NCI-H524 (cell line): ENCODE measurements around the gene COPZ1.
"Not testable (repeated sequence)": the region's sequence is repeated elsewhere in the genome, so short reads cannot be mapped to it uniquely, and the experiment has no call there.

Source experiments
- DNase-seq, 2 experiments: peaks; one replicate each; lab custom pipeline; 2025; lab: John Stamatoyannopoulos, UW

COPZ1 gene

GRCh38 chr12:54294152-54294952 lies 30.6 kb upstream of the COPZ1 start:
- no peak for DNase-seq

- DNase-seq, result no peak
These were observed 29.9 kb upstream of the COPZ1 start for GRCh38 chr12:54294953-54295566.

DNA sequence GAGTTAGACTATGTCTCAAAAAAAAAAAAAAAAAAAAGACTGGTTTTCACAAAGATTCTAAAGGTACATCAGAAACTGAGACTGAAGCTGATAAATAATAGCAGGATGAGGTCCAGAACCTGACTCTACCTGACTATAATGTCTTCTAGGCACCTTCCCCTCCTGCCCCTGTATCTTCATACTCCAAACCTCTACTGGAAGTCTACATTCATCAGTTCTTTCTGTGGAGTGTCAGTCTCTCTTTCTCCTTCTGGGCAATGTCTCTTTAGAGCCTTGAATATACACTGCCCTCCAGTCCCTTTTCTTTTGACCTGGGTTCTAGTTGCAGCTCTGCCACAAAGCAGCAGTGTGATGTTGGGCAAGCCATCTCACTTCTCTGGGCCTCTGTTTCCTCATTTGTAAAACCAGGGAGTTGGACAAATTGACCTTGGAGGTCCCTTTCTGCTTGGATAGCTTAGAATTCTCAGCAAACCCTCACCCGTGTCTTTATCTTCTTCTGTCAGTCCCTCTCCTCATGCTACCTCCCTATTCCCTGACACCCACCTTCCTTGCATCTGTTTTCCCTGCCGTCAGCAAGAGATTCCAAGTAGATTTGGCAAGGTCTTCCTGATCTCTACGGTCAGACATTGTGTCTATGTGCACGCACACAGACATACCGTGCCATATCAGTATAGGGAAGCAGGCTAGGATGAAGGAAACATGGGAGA lies 28.4 kb upstream of the COPZ1 start:
- DNase-seq, result no peak

- no peak for DNase-seq
These were observed 26.0 kb upstream of the COPZ1 start for GRCh38 chr12:54298904-54299303.

DNA sequence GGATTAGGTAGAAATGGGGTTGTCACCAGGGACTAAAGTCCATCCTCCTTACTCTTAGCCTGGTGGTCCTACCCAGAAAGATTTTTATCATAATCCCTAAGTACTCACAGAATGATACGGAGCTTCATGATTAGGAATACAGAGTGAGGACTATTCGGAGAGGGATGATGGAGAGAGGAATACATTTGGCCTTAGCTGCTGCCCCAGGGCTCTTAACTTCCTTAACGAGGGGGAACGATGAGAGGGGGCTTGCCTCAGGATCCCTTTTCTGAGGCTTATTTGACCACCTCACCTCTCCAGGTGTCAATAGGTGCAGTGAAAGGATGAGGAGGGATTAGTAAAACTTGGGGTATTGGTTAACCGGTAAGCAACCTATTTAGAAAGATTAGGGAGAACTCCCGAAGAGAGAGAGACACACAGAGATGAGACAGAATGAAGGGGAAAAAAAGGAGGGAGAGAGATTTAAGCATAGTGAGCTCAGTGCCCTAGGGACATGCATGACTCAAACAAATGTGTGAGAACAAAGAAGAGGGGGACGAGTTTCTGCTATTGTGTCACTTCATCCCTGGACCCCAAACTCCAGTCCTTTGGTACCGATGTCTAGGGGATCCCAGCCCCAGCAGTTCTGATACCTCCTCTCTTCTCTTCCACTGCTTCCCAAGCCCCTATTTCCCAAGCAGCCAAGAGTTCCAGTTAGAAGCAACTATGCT lies 25.3 kb upstream of the COPZ1 start:
- no peak for DNase-seq

- DNase-seq, result no peak
These were observed 24.7 kb upstream of the COPZ1 start for GRCh38 chr12:54300225-54300731.

GRCh38 chr12:54300732-54301427 lies 24.1 kb upstream of the COPZ1 start, which contains the start of gene NFE2:
Gene NFE2, minus strand, starts transcription at chr12:54301015. Its CDS starts 5,767 bp downstream, at chr12:54295248.
- peak in 1 of 2 experiments; percentile 45 for DNase-seq

- DNase-seq, result no peak
These were observed 23.4 kb upstream of the COPZ1 start for GRCh38 chr12:54301428-54302048.

GRCh38 chr12:54303640-54304039 lies 21.3 kb upstream of the COPZ1 start:
- no peak for DNase-seq

DNA sequence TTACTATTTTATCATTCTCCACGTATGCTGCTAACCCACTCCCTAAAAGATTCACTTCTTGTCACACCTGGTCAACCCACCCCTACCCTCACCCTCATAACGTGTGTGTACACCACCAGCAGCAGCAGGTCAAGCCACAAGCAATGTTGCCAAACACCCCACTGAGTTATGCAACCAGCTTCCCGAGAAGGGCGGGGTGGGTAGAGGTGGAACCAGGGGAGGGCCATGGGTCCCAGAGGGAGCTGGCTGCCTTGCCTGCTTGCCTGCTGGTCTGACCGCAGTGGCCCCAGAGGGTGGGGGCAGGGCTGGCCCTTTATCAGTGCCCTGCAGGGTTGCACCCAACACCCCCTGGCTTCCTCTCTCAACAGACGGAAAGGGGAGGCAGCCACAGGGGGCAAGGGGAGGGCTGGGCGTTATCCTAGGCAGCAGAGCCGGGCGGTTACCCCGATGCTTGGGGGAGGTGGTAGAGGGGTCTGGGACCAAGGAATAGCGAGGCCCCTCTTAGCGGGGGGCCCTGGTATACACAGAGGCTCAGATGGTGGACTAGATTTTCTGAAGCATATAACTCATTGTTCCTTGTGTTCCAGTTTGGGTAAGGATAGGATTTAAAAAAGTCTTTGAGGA lies 20.6 kb upstream of the COPZ1 start:
- no peak for DNase-seq

- DNase-seq, result no peak
These were observed 17.8 kb upstream of the COPZ1 start for GRCh38 chr12:54306925-54307741.

DNA sequence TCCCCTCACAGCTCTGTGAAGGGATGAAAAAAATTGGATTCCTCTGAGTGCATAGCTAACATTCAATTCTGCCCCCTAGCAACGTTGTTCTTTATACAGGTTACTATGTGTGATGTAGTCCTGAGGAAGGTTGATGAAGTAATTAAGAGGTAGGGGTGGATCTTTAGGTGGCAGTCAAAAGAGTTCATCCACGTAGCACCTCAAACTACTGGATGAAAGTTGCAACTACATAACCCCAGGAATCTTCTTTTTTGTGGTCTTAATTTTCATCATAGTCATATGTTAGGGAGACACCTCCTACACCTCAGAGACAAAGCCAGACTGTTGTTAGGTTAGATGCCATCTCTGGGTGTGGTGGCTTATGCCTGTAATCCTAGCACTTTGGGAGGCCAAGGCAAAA lies 13.9 kb upstream of the COPZ1 start:
- no peak for DNase-seq

DNA sequence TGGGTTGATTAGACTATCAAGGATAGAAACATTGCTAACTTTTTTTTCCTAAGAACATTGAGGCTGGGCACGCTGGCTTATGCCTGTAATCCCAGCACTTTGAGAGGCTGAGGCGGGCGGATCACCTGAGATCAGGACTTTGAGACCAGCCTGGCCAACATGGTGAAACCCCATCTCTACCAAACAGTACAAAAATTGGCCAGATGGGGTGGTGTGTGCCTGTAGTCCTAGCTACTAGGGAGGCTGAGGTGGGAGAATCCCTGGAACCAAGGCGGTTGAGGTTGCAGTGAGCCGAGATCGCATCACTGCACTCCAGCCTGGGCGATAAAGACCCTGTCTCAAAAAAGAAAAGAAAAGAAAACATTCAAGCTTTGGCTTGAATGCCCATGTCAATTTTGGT lies 12.6 kb upstream of the COPZ1 start:
- DNase-seq, result not testable (repeated sequence)

DNA sequence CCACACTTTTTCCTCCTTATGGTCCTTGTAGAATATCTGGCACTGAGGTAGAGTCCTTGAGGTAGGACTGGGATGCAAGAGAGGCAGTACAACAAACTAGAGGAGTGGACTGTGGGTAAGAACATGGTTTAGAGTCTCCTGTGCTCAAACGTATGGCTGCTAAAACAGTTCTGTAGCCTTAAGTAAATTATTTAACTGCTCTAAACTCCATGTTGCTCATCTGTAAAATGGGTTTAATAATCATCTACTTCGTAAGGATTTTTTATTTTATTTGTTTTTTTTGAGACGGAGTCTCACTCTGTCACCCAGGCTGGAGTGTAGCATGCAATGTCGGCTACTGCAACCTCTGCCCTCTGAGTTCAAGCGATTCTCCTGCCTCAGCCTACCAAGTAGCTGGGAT lies 3.6 kb upstream of the COPZ1 start:
- DNase-seq, result no peak

GRCh38 chr12:54325442-54326109 lies 645 bp downstream of the COPZ1 start:
- DNase-seq, result not testable (repeated sequence)

- no peak for DNase-seq
These were observed 3.8 kb downstream of the COPZ1 start for GRCh38 chr12:54328595-54329337.

DNA sequence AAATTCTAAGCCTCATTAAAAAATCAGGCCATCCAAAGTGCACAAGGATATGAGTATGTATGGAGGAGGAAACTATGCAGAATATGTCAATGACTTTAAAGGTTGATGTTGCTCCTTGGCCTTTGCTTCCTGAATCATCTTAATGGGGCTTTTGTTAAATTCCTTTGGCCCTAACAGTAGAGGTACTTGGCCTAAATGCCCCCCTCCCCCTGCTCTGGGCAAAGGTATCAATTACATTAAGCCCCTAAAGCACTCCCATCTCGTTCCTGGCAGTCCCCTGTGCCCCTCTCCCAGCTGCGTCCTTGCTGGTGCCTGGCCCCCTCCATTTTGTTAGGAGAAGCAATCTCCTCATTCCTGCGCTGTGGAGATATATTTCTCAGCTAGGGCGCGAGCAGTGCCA lies 4.8 kb downstream of the COPZ1 start:
- DNase-seq, result peak in 1 of 2 experiments; percentile 21

DNA sequence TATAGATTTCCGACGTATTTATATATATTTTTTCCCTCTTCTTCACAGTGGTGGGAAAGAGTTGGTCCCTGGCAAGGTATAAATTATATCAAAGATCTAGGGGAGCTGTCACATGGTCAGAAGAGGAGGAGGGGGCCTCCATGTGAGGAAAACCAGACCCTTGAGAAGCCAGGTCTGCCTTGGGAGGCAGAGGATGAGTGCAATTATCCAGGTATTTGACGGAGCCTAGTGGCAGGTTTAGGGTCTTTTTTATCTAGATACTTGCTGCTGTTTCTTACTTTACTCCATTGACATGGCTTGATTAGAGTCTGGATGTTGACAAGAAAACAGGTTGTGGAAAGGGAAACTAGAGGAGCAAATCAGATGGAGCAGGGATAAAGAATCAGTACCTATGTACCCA lies 5.5 kb downstream of the COPZ1 start:
- DNase-seq, result no peak
